ENCODE data around the gene RTCB. TPM values are rescaled to one million over a fixed set of nuclear protein-coding genes. Genes with fewer than 3 reads are reported as not detected.

Gene RTCB
- total RNA-seq, 4 donors from 2014 or later, result 66.9 to 83.4 (median 68.9) TPM

DNA sequence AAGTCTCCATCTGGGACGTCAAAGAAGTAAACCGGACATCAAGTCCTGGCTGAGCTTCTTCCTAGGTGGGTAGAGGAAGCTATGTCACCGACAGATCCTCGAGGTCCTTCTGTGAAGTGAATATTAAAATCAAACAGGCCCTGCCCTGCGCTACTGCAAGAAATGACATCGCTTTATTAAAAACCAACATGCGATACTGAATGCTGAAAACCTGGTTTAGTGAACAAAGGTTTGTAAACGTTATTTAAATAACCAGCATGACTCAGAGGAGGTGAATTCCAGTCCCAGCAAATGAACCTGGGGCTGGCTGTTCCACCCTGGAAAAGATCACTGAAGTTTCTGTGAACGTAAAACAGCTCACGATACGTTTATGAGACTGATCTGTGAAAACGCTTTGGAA lies 645 bp downstream of the RTCB start:
- 1 to 7% methylated on average over 8 to 10 of the region's 12 CpGs for WGBS, 2 donors (ENCODE audit: low coverage in 1 of 2)
- peak overlapping the region; percentile 68 to 96 for H3K4me3 ChIP-seq
- H3K9me3 ChIP-seq, result no peaks in the 10 kb centered on the region
- peak overlapping the region; percentile 44 to 83 (median 71) for H3K27ac ChIP-seq
- peaks cover 0 to 24% of the 10 kb centered on the region in 2 donors for H3K36me3 ChIP-seq
- H3K4me1 ChIP-seq, result peaks cover 6 to 38% (median 8%) of the 10 kb centered on the region in 3 donors
- H3K27me3 ChIP-seq, result no peaks in the 10 kb centered on the region
- no peak for TF ChIP-seq POLR2AphosphoS5 (IDR thresholded peaks at IDR 0.05)
- TF ChIP-seq, protein P1, sequence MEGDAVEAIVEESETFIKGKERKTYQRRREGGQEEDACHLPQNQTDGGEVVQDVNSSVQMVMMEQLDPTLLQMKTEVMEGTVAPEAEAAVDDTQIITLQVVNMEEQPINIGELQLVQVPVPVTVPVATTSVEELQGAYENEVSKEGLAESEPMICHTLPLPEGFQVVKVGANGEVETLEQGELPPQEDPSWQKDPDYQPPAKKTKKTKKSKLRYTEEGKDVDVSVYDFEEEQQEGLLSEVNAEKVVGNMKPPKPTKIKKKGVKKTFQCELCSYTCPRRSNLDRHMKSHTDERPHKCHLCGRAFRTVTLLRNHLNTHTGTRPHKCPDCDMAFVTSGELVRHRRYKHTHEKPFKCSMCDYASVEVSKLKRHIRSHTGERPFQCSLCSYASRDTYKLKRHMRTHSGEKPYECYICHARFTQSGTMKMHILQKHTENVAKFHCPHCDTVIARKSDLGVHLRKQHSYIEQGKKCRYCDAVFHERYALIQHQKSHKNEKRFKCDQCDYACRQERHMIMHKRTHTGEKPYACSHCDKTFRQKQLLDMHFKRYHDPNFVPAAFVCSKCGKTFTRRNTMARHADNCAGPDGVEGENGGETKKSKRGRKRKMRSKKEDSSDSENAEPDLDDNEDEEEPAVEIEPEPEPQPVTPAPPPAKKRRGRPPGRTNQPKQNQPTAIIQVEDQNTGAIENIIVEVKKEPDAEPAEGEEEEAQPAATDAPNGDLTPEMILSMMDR (IDR thresholded peaks at IDR 0.05), result no peak
- no peak for TF ChIP-seq POLR2A (IDR thresholded peaks at IDR 0.05)
- TF ChIP-seq EP300 (IDR thresholded peaks at IDR 0.05), result no peak
- ATAC-seq, result no peak

DNA sequence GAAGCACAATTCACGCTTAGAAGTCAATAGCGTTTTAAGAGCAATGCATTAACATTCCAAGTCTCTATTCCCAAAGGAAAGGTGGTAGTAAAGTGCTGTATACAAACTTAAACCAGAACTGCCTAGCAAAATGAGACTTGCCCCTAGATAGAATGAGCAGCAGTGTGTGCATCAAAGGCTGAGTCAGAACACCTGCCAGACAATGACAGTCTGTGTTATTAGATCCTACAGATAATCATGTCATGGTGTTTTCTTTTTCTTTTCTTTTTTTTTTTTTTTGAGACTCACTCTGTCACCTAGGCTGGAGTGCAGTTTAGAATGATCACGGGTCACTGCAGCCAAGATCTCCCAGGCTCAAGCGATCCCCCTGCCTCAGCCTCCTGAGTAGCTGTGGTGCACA lies 1.6 kb downstream of the RTCB start:
- Histone ChIP-seq H3K27ac (no peak overlapping the region), H3K4me3 (peak overlapping the region; percentile 68 to 96), H3K36me3 (peaks cover 0 to 34% of the 10 kb centered on the region in 2 donors), H3K27me3 (no peaks in the 10 kb centered on the region), H3K4me1 (peaks cover 6 to 38% (median 8%) of the 10 kb centered on the region in 3 donors), H3K9me3 (no peaks in the 10 kb centered on the region)
- WGBS, 2 donors (ENCODE audit: low coverage in 1 of 2), result 76 to 79% methylated on average over 2 to 4 of the region's 4 CpGs
- no peak for ATAC-seq
- TF ChIP-seq POLR2AphosphoS5 (IDR thresholded peaks at IDR 0.05) (no peak), POLR2A (IDR thresholded peaks at IDR 0.05) (no peak), EP300 (IDR thresholded peaks at IDR 0.05) (no peak)
- TF ChIP-seq, protein P1 (IDR thresholded peaks at IDR 0.05), result no peak

DNA sequence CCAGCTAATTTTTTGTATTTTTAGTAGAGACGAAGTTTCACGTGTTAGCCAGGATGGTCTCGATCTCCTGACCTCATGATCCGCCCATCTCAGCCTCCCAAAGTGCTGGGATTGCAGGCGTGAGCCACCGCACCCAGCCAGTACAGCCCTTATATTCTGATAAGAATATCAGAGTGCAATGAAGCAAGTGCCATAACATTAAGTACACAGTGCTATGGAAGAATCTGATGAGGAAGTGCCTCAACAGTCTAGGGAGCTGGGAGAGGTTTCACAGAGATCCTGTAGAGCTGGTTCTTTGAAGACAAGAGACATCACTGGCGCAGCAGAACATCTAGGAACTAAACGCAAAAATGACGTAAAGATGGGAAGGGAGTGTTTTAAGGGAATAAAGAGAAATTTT lies 2.1 kb downstream of the RTCB start:
- 89 to 98% methylated on average over 4 to 6 of the region's 9 CpGs for WGBS, 2 donors (ENCODE audit: low coverage in 1 of 2)
- no peak for ATAC-seq
- Histone ChIP-seq H3K27ac (no peak overlapping the region), H3K4me3 (no peak overlapping the region), H3K36me3 (peaks cover 0 to 39% of the 10 kb centered on the region in 2 donors), H3K4me1 (peaks cover 6 to 38% (median 8%) of the 10 kb centered on the region in 3 donors), H3K9me3 (no peaks in the 10 kb centered on the region), H3K27me3 (no peaks in the 10 kb centered on the region)
- no peak for TF ChIP-seq EP300 (IDR thresholded peaks at IDR 0.05)
- TF ChIP-seq POLR2A (IDR thresholded peaks at IDR 0.05), result no peak
- TF ChIP-seq, protein P1 (IDR thresholded peaks at IDR 0.05), result no peak
- no peak for TF ChIP-seq POLR2AphosphoS5 (IDR thresholded peaks at IDR 0.05)

DNA sequence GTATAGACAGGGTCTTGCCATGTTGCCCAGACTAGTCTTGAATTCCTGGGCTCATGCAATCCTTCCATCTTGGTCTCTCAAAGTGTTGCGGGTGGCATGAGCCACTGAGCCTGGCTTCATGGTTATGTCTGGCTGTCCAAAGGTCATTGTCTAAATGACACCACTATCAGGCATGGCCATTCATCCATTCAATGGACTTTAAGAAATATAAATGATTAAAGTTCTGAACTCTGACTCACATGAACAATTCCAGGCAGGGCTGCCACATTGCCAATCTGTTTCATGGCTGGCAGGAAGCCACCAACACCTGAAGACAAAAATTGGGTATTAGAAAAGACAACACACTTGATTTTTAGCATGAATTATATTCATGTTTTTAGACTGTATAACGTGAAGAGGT lies 4.1 kb downstream of the RTCB start:
- Histone ChIP-seq H3K4me3 (no peak overlapping the region), H3K27me3 (no peaks in the 10 kb centered on the region), H3K9me3 (no peaks in the 10 kb centered on the region), H3K4me1 (peaks cover 6 to 38% (median 8%) of the 10 kb centered on the region in 3 donors), H3K36me3 (peaks cover 0 to 58% of the 10 kb centered on the region in 2 donors), H3K27ac (no peak overlapping the region)
- TF ChIP-seq POLR2A (IDR thresholded peaks at IDR 0.05) (no peak), EP300 (IDR thresholded peaks at IDR 0.05) (no peak), POLR2AphosphoS5 (IDR thresholded peaks at IDR 0.05) (no peak)
- TF ChIP-seq, protein P1 (IDR thresholded peaks at IDR 0.05), result no peak
- 0 to 25% methylated on average over 1 of the region's 2 CpGs for WGBS, 2 donors (ENCODE audit: low coverage in 1 of 2)
- ATAC-seq, result no peak

DNA sequence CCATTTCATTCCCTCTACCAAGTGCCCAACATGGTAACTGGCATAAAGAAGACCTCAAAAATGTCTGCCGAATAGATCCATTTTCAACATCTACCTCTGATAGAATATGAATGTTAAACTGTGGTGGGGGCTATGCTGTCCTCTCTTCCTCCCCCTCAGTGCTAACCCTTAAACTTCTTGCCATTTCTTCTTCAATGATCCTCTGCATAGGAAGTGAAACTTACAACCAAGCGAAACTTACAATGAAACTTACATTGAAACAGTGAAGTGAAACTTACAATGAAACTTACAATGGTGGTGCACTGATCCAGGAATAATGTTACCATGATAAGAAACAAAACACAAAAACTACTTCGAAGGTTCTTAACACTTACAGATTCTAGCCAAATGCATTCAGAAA lies 4.7 kb downstream of the RTCB start:
- ATAC-seq, result no peak
- peaks cover 0 to 64% of the 10 kb centered on the region in 2 donors for H3K36me3 ChIP-seq
- H3K4me1 ChIP-seq, result peaks cover 6 to 34% (median 8%) of the 10 kb centered on the region in 3 donors
- TF ChIP-seq, protein P1 (IDR thresholded peaks at IDR 0.05), result no peak
- TF ChIP-seq POLR2A (IDR thresholded peaks at IDR 0.05) (no peak), EP300 (IDR thresholded peaks at IDR 0.05) (no peak), POLR2AphosphoS5 (IDR thresholded peaks at IDR 0.05) (no peak)
- no peaks in the 10 kb centered on the region for H3K27me3 ChIP-seq
- H3K27ac ChIP-seq, result no peak overlapping the region
- 78 to 96% methylated on average over 3 of the region's 3 CpGs for WGBS, 2 donors (ENCODE audit: low coverage in 1 of 2)
- H3K9me3 ChIP-seq, result no peaks in the 10 kb centered on the region
- no peak overlapping the region for H3K4me3 ChIP-seq

Data from gastroesophageal sphincter (tissue), 4 donors.